Neuronal stem cell (in vitro differentiated cells): ENCODE results near the gene ARAP1.

Experiments used
- DNase-seq: peaks from one replicate; pipeline ENCODE4 v3.0.0-alpha.2; 2013; ENCODE audit warnings: low spot score
- H2AFZ ChIP-seq: one replicate; pipeline ENCODE4 v1.6.1; 2013; ENCODE audit warnings: mild to moderate bottlenecking, low read length, inconsistent platforms
- H2AK5ac ChIP-seq: 2 replicates; pipeline ENCODE4 v1.6.1; 2013; ENCODE audit warnings: low read depth, mild to moderate bottlenecking, inconsistent platforms, low read length, moderate library complexity, mixed read lengths
- H2BK120ac ChIP-seq: 2 replicates; pipeline ENCODE4 v1.6.1; 2013; ENCODE audit warnings: low read depth, mild to moderate bottlenecking, inconsistent platforms, low read length, moderate library complexity, mixed read lengths
- H2BK12ac ChIP-seq: one replicate; pipeline ENCODE4 v1.6.1; 2013; ENCODE audit warnings: low read length, inconsistent platforms
- H2BK15ac ChIP-seq: 2 replicates; pipeline ENCODE4 v1.6.1; 2013; ENCODE audit warnings: mild to moderate bottlenecking, low read length, inconsistent platforms, mixed read lengths
- H2BK5ac ChIP-seq: one replicate; pipeline ENCODE4 v1.6.1; 2013; ENCODE audit warnings: inconsistent platforms, mild to moderate bottlenecking, low read length, moderate library complexity
- H3K14ac ChIP-seq: one replicate; pipeline ENCODE4 v1.6.1; 2013; ENCODE audit warnings: low read length, inconsistent platforms
- H3K18ac ChIP-seq: 2 replicates; pipeline ENCODE4 v1.6.1; 2013; ENCODE audit warnings: low read length, inconsistent platforms
- H3K23ac ChIP-seq: 2 replicates; pipeline ENCODE4 v1.6.1; 2013; ENCODE audit warnings: low read depth, mild to moderate bottlenecking, mixed read lengths, low read length, inconsistent platforms; ENCODE audit not compliant: poor library complexity
- H3K27ac ChIP-seq: replicated peaks from 3 replicates; pipeline ENCODE4 v1.5.1; 2013; ENCODE audit warnings: low read length, inconsistent platforms
- H3K27me3 ChIP-seq, 3 experiments: 2 replicates each; pipeline ENCODE4 v1.6.1; 2013; ENCODE audit warnings: low read length in 3 of 3, mild to moderate bottlenecking in 2 of 3, inconsistent platforms in 1 of 3, low read depth in 1 of 3, mixed read lengths in 1 of 3, moderate library complexity in 1 of 3; ENCODE audit not compliant: control insufficient read depth in 3 of 3, insufficient read depth in 3 of 3
- H3K36me3 ChIP-seq, 2 donors: replicated peaks in 1 of 2; 2 replicates each; pipeline ENCODE4 v1.6.1; 2013; ENCODE audit warnings: low read length in 2 of 2; ENCODE audit not compliant: control insufficient read depth in 2 of 2, insufficient read depth in 2 of 2
- H3K4ac ChIP-seq: 2 replicates; pipeline ENCODE4 v1.6.1; 2013; ENCODE audit warnings: inconsistent platforms, mild to moderate bottlenecking, low read length, moderate library complexity
- H3K4me1 ChIP-seq, 2 donors: 1 replicate in 1 of 2; 2 replicates in 1 of 2; pipeline ENCODE4 v1.6.1; 2013; ENCODE audit warnings: low read length in 2 of 2, low read depth in 1 of 2; ENCODE audit not compliant: control insufficient read depth in 2 of 2, insufficient read depth in 1 of 2
- H3K4me2 ChIP-seq: one replicate; pipeline ENCODE4 v1.6.1; 2013; ENCODE audit warnings: mild to moderate bottlenecking, low read length, inconsistent platforms; ENCODE audit not compliant: insufficient read depth, poor library complexity, severe bottlenecking
- H3K4me3 ChIP-seq, 2 donors: 2 replicates each; pipeline ENCODE4 v1.5.1; 2013; ENCODE audit warnings: low read length in 2 of 2, mild to moderate bottlenecking in 2 of 2, inconsistent platforms in 1 of 2, moderate library complexity in 1 of 2
- H3K79me1 ChIP-seq: one replicate; pipeline ENCODE4 v1.6.1; 2013; ENCODE audit warnings: low read depth, mild to moderate bottlenecking, inconsistent platforms, low read length, moderate library complexity
- H3K9ac ChIP-seq: one replicate; pipeline ENCODE4 v1.6.1; 2013; ENCODE audit warnings: mild to moderate bottlenecking, low read depth, low read length, inconsistent platforms; ENCODE audit not compliant: poor library complexity
- H3K9me3 ChIP-seq, 2 donors: replicated peaks in 1 of 2; 2 replicates each; pipeline versions ENCODE3 to v1.6.1; 2013; ENCODE audit warnings: low read length in 2 of 2, mild to moderate bottlenecking in 2 of 2, inconsistent platforms in 1 of 2, low read depth in 1 of 2, mixed read lengths in 1 of 2, moderate library complexity in 1 of 2; ENCODE audit not compliant: control insufficient read depth in 2 of 2, insufficient read depth in 1 of 2
- H4K8ac ChIP-seq: one replicate; pipeline ENCODE4 v1.6.1; 2013; ENCODE audit warnings: low read depth, mild to moderate bottlenecking, inconsistent platforms, low read length, moderate library complexity
- H4K91ac ChIP-seq: one replicate; pipeline ENCODE4 v1.6.1; 2013; ENCODE audit warnings: low read length, low read depth, mild to moderate bottlenecking, inconsistent platforms; ENCODE audit not compliant: poor library complexity
- WGBS, 2 donors: extraction: QIAGEN DNeasy Blood & Tissue Kit; methylation state at CpG; one replicate each; pipeline ENCODE4 v1.1.7; 2013; ENCODE audit warnings: missing lambda C conversion rate in 2 of 2, mixed read lengths in 1 of 2; ENCODE audit not compliant: insufficient read length in 2 of 2, insufficient replicate concordance in 1 of 2; ENCODE audit errors: extremely low coverage in 2 of 2; 5-methylcytosine and 5-hydroxymethylcytosine counted together

Gene ARAP1

DNA sequence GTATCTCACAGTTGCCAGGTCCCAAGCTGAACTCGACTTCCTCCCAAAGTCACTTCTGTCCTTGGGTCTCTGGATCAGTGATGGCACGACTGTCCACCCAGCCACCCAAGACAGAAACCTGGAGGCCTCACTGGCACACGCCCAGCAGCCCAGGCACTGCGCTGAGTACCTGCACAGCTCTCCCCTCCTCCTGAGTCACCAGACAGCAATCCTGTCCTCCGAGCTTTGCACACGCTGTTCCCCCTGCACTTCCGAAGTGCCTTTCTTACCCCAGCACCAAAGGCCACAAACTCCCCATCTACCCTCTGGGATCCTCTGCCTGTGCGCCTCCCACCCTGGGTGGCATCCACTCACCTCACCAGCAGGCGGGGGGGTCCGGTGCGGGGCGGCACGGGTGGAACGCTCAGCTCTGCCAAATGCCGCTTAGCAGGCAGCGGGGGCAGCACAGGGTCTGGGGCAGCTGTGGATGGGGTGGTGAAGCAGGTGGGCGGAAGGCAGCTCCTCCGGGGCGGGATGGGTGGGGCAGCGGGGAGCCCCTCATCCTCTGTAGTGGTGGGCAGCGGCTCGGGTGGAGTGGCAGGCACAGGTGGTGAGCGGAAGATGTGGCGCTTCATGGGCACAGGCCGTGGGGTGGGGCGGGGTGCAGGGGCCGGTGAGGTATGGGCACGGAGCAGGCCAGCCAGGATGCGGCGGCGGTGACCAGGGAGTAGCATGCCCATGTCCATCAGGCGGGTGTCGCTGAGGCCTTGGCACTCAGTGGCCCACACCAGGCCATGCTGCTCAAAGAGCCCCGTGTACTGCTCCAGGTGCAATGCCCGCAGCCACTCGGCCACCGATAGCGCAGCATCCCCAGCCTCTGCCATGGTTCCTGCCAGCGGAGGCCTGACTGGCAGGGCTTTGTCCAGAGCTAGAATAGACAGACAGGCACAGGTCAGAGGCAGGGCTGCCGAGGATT lies 25.7 kb downstream of the ARAP1 start:
- Histone ChIP-seq H3K14ac (no peak overlapping the region), H2AK5ac (peak overlapping the region; percentile 42), H2BK15ac (no peak overlapping the region), H3K4me1 (peaks cover 4 to 13% of the 10 kb centered on the region in 2 donors), H2BK12ac (no peak overlapping the region), H4K8ac (no peak overlapping the region), H3K18ac (no peak overlapping the region), H3K4ac (no peak overlapping the region), H3K27me3 (no peaks in the 10 kb centered on the region), H3K79me1 (no peaks in the 10 kb centered on the region), H3K36me3 (no peaks in the 10 kb centered on the region), H3K23ac (no peak overlapping the region), H3K4me2 (no peak overlapping the region), H3K27ac (no peak overlapping the region), H3K9me3 (no peaks in the 10 kb centered on the region), H2BK120ac (no peak overlapping the region), H2AFZ (no peak overlapping the region), H4K91ac (no peak overlapping the region), H3K9ac (no peak overlapping the region), H3K4me3 (no peak overlapping the region), H2BK5ac (peak overlapping the region; percentile 54)
- no peak for DNase-seq
- WGBS, 2 donors: no CpG with 5 or more reads among the region's 40 CpGs

DNA sequence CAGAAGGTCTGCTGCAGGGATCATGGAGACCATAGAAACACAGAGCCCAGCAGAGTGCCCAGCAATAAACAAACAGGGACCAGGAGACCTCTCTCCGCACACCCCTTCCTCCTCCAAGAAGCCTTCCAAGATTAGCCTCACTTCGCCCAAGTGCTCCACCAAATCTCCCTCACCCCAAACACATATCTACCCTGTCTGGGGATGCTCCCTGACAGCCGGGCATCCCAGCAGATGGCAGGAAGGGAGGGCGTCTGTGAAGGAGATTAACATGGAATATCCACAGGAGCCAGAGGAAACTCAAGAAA lies 26.5 kb downstream of the ARAP1 start:
- H4K8ac ChIP-seq: no peak overlapping the region
- no peak overlapping the region for H3K18ac ChIP-seq
- peak overlapping the region; percentile 17 for H2AFZ ChIP-seq
- H3K9me3 ChIP-seq: no peaks in the 10 kb centered on the region
- WGBS, 2 donors: no CpG with 5 or more reads among the region's 4 CpGs
- no peak overlapping the region for H2BK15ac ChIP-seq
- no peak overlapping the region for H3K23ac ChIP-seq
- no peaks in the 10 kb centered on the region for H3K27me3 ChIP-seq
- no peak overlapping the region for H2BK5ac ChIP-seq
- H2BK120ac ChIP-seq: no peak overlapping the region
- no peak for DNase-seq
- H3K36me3 ChIP-seq: no peaks in the 10 kb centered on the region
- no peak overlapping the region for H2AK5ac ChIP-seq
- no peak overlapping the region for H3K4me3 ChIP-seq
- no peak overlapping the region for H3K4ac ChIP-seq
- H3K79me1 ChIP-seq: no peaks in the 10 kb centered on the region
- H4K91ac ChIP-seq: no peak overlapping the region
- no peak overlapping the region for H3K4me2 ChIP-seq
- no peak overlapping the region for H3K27ac ChIP-seq
- H3K9ac ChIP-seq: no peak overlapping the region
- no peak overlapping the region for H2BK12ac ChIP-seq
- no peak overlapping the region for H3K14ac ChIP-seq
- H3K4me1 ChIP-seq: peaks cover 4 to 16% of the 10 kb centered on the region in 2 donors

DNA sequence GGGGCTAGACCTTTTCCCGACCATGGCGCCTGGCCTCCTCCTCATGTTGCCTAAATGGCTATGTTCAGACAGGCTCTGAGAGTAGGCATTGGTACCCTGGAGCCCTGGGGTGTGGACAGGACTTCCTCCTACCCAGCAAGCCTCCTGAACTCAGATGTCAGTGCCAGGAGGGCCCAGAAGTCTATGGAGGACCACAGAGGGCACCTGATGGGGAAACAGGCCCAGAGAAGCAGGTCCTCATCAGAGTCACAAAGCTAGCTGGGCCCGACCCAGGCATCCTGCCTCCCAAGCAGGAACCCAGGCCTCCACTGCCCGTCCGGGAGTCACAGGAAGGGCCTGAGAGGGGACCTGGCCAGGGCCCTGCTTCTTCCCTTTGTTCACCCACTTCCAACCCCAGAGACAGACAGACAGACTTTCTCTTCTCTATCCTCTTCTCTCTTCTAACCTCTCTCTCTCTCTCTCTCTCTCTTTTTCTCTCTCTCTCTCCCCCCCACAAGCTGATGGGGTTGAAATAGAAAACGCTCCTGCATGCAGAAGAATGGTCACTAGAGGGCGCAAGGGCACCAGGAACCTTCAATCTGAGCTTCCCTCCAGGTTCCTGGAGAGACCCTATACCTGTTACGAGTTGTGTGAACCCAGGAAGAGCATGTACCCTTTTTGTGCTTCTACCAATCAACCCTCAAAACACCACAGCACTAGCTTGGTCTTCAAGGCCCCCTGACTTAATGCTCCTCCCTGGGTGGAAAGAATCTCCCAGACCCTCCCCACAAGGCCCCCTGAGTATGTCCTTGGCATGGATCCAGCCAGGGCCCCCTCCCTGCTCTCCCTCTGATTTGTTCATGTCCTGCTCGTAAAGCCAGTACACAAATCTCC lies 27.1 kb downstream of the ARAP1 start:
- Histone ChIP-seq H3K4ac (no peak overlapping the region), H2BK120ac (no peak overlapping the region), H3K36me3 (no peaks in the 10 kb centered on the region), H3K9me3 (no peaks in the 10 kb centered on the region), H4K8ac (no peak overlapping the region), H3K4me2 (no peak overlapping the region), H3K14ac (no peak overlapping the region), H2AK5ac (peak overlapping the region; percentile 60), H4K91ac (no peak overlapping the region), H2BK12ac (no peak overlapping the region), H2AFZ (peak overlapping the region; percentile 54), H2BK5ac (peak overlapping the region; percentile 72), H3K4me3 (no peak overlapping the region), H3K18ac (no peak overlapping the region), H2BK15ac (peak overlapping the region; percentile 54), H3K27me3 (no peaks in the 10 kb centered on the region), H3K79me1 (no peaks in the 10 kb centered on the region), H3K27ac (no peak overlapping the region), H3K9ac (no peak overlapping the region), H3K4me1 (peaks cover 4 to 20% of the 10 kb centered on the region in 2 donors), H3K23ac (no peak overlapping the region)
- WGBS, 2 donors: no CpG with 5 or more reads among the region's 9 CpGs
- DNase-seq: peak; percentile 79

DNA sequence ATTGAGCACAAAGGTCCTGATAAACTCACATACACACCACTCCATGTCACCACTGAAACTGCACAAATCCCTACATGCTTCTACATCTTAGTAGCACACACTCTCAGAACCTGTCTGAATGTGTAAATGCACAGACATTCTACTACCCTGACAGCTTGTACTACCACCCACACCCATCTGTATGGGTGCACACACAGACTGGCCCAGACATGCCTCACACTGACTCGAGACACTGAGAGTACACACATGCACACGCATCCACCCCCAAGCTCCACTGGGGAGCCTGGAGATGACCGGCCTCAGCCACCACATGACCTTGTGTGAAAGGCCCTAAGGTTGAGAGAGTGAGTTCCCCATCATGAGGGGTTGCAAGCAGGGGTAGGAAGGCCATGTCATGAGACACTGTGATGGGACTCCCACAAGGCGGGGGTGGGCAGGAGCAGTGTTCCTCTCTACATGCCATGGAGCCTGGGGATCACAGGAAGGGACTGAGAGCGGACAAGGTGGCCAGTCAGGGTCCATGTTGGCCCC lies 28.1 kb downstream of the ARAP1 start:
- no peak for DNase-seq
- no CpG with 5 or more reads among the region's 5 CpGs for WGBS, 2 donors
- no peak overlapping the region for H3K18ac ChIP-seq

More for the DNA sequence above, 28.1 kb downstream of the ARAP1 start:
- H3K79me1 ChIP-seq: no peaks in the 10 kb centered on the region
- H3K9me3 ChIP-seq: no peaks in the 10 kb centered on the region
- H3K27ac ChIP-seq: no peak overlapping the region
- H3K23ac ChIP-seq: no peak overlapping the region
- peak overlapping the region; percentile 72 for H2BK5ac ChIP-seq
- no peak overlapping the region for H2BK12ac ChIP-seq
- no peak overlapping the region for H3K4me2 ChIP-seq
- H2AFZ ChIP-seq: no peak overlapping the region
- H3K14ac ChIP-seq: no peak overlapping the region
- H4K91ac ChIP-seq: no peak overlapping the region
- no peak overlapping the region for H2AK5ac ChIP-seq
- H2BK120ac ChIP-seq: no peak overlapping the region
- H3K4ac ChIP-seq: no peak overlapping the region
- H3K4me1 ChIP-seq: peaks cover 4 to 20% of the 10 kb centered on the region in 2 donors
- no peak overlapping the region for H2BK15ac ChIP-seq
- no peaks in the 10 kb centered on the region for H3K27me3 ChIP-seq
- H3K4me3 ChIP-seq: no peak overlapping the region
- no peak overlapping the region for H4K8ac ChIP-seq
- H3K36me3 ChIP-seq: no peaks in the 10 kb centered on the region
- no peak overlapping the region for H3K9ac ChIP-seq
